ENCODE measurements around the gene HBM. TPM values are rescaled to one million over a fixed set of nuclear protein-coding genes. Genes with fewer than 3 reads are reported as not detected.

HBM gene
- total RNA-seq, 4 donors from 2014 or later, result 3.8 TPM; not detected in 3

DNA sequence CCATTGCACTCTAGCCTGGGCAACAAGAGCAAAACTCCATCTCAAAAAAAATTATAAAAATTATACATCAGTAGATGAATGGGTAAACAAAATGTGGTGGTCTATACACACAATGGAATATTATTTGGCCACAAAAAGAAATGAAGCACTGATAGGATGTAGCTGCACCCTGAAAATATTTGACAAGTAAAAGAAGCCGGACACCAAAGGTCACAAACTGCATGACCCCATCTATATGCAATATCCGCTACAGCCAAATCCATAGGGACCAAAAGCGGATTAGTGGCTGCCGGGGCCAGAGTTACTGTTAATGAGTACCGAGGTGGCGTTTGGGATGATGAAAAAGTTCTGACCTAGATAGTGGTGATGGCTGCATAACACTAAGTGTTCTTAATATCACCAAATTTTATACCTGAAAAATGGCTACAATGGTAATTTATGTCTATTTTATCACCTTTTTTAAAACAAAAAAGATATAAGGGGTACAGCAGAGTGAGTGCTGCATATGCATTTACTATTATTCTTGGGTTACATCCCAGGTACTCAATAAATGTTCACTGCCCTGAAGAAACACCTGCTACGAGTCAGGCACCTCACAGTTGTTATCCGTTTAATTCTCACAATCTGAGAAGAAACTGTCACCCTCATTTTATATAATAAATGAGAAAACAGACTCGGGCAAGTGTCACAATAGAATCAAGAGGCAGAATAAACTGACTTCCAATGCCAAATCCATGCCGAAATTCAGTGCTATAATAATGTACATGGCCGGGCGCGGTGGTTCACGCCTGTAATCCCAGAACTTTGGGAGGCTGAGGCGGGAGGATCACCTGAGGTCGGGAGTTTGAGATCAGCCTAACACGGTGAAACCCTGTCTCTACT lies 13.7 kb downstream of the HBM start:
- Histone ChIP-seq H3K36me3 (no peaks in the 10 kb centered on the region), H3K9me3 (no peaks in the 10 kb centered on the region), H3K27me3 (peaks cover 4 to 63% (median 47%) of the 10 kb centered on the region in 4 donors), H3K4me3 (no peak overlapping the region), H3K27ac (replicated peaks in 1 of 4) (no peak overlapping the region), H3K4me1 (peaks cover 19 to 31% (median 31%) of the 10 kb centered on the region in 4 donors)
- intact Hi-C loops (cut with DNase I), result loop anchor here (2.0 kb wide), 1 partner anchor 73 kb away; no protein-coding TSS in a partner anchor
- TF ChIP-seq POLR2A (IDR thresholded peaks at IDR 0.05; ENCODE audit: low read depth), result no peak
- TF ChIP-seq EP300 (IDR thresholded peaks at IDR 0.05), result no peak
- no peak for TF ChIP-seq POLR2AphosphoS5 (IDR thresholded peaks at IDR 0.05)
- no peak for TF ChIP-seq CTCF (IDR thresholded peaks at IDR 0.05)
- 82% methylated on average over 17 of the region's 17 CpGs for WGBS
- DNase-seq (ENCODE audit: extremely low spot score), result no peak

DNA sequence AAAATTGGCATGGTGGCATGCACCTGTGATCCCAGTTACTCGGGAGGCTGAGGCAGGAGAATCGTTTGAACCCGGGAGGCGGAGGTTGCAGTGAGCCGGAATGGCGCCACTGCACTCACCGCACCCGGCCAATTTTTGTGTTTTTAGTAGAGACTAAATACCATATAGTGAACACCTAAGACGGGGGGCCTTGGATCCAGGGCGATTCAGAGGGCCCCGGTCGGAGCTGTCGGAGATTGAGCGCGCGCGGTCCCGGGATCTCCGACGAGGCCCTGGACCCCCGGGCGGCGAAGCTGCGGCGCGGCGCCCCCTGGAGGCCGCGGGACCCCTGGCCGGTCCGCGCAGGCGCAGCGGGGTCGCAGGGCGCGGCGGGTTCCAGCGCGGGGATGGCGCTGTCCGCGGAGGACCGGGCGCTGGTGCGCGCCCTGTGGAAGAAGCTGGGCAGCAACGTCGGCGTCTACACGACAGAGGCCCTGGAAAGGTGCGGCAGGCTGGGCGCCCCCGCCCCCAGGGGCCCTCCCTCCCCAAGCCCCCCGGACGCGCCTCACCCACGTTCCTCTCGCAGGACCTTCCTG lies 14.4 kb downstream of the HBM start, which contains the start of gene HBQ1:
TSS of gene HBQ1 (plus strand) at position 359 of the 575 bp plus-strand sequence. CDS start at position 387, 28 bp downstream.
- H3K27me3 ChIP-seq, result peaks cover 4 to 55% (median 44%) of the 10 kb centered on the region in 4 donors
- TF ChIP-seq POLR2A (IDR thresholded peaks at IDR 0.05; ENCODE audit: low read depth), result no peak
- peak; percentile 9 to 27 (median 13) for TF ChIP-seq CTCF (IDR thresholded peaks at IDR 0.05)
- H3K4me1 ChIP-seq, result peaks cover 19 to 31% (median 31%) of the 10 kb centered on the region in 4 donors
- peak within 1 kb of the TSS; percentile 27 to 50 (median 36) for H3K4me3 ChIP-seq
- H3K9me3 ChIP-seq, result no peaks in the 10 kb centered on the region
- WGBS, result 14% methylated on average over 19 of the region's 59 CpGs
- H3K36me3 ChIP-seq, result no peaks in the 10 kb centered on the region
- H3K27ac ChIP-seq (replicated peaks in 1 of 4), result no peak within 1 kb of the TSS
- DNase-seq (ENCODE audit: extremely low spot score), result no peak
- intact Hi-C loops (cut with DNase I), result loop anchor here (2.0 kb wide), 1 partner anchor 73 kb away; no protein-coding TSS in a partner anchor

GRCh38 chr16:180681-181564 lies 15.1 kb downstream of the HBM start:
- WGBS, result 13% methylated on average over 9 of the region's 89 CpGs
- Histone ChIP-seq H3K27me3 (peaks cover 0 to 48% (median 39%) of the 10 kb centered on the region in 4 donors), H3K4me1 (peaks cover 19 to 30% (median 30%) of the 10 kb centered on the region in 4 donors), H3K9me3 (no peaks in the 10 kb centered on the region), H3K27ac (replicated peaks in 1 of 4) (no peak overlapping the region), H3K36me3 (no peaks in the 10 kb centered on the region), H3K4me3 (peak overlapping the region; percentile 27 to 50 (median 36))
- no peak for DNase-seq (ENCODE audit: extremely low spot score)
- TF ChIP-seq EP300 (IDR thresholded peaks at IDR 0.05), result no peak
- peak; percentile 48 to 57 for TF ChIP-seq POLR2AphosphoS5 (IDR thresholded peaks at IDR 0.05)
- no peak for TF ChIP-seq POLR2A (IDR thresholded peaks at IDR 0.05; ENCODE audit: low read depth)
- TF ChIP-seq CTCF (IDR thresholded peaks at IDR 0.05), result no peak
- intact Hi-C loops (cut with DNase I), result loop anchor here (2.0 kb wide), 1 partner anchor 74 kb away; no protein-coding TSS in a partner anchor

- H3K27ac ChIP-seq (replicated peaks in 1 of 4), result no peak overlapping the region
- H3K4me3 ChIP-seq, result peak overlapping the region; percentile 27 to 50 (median 36)
- DNase-seq (ENCODE audit: extremely low spot score), result no peak
- 26% methylated on average over 13 of the region's 22 CpGs for WGBS
- H3K9me3 ChIP-seq, result no peaks in the 10 kb centered on the region
- no peaks in the 10 kb centered on the region for H3K36me3 ChIP-seq
- TF ChIP-seq EP300 (IDR thresholded peaks at IDR 0.05), result no peak
- TF ChIP-seq POLR2A (IDR thresholded peaks at IDR 0.05; ENCODE audit: low read depth), result no peak
- no peak for TF ChIP-seq POLR2AphosphoS5 (IDR thresholded peaks at IDR 0.05)
- peak; percentile 90 to 100 (median 91) for TF ChIP-seq CTCF (IDR thresholded peaks at IDR 0.05)
- peaks cover 0 to 45% (median 39%) of the 10 kb centered on the region in 4 donors for H3K27me3 ChIP-seq
- intact Hi-C loops (cut with DNase I), result loop anchor here (2.0 kb wide), 1 partner anchor 75 kb away; no protein-coding TSS in a partner anchor
- H3K4me1 ChIP-seq, result peaks cover 19 to 27% (median 27%) of the 10 kb centered on the region in 4 donors
Measured at GRCh38 chr16:181565-182021, 15.8 kb downstream of the HBM start.

All from esophagus muscularis mucosa (tissue), 4 donors.